Measurements from ENCODE around the gene RNH1.

RNH1 gene

DNA sequence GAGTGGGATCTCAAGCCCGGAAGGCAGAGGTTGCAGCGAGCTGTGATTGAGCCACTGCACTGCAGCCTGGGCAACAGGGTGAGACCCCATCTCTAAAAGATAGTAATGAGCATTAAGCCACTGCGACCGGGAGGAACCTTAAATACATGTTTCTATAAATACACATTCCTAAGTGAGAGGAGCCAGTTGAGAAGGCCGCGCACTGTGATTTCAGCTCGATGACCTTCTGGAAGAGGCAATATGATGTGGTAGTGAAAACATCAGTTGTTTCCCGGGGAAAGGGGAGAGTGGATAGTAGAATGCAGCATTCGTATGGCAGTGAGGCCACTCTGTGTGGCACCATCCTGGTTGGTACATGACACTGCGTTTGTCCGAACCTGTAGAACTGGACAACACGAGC is 39.0 kb downstream of the RNH1 start:
- no peak overlapping the region for H3K4me3 ChIP-seq (ENCODE audit: low read depth, low read length)
- no peak for TF ChIP-seq CTCF (IDR thresholded peaks at IDR 0.05; ENCODE audit: low read depth, low read length)
- in situ Hi-C loops (cut with HindIII; ENCODE audit: low sequenced_read_pairs), result no loop called here
- DNase-seq (ENCODE audit: low read depth, low spot score), result no peak

- DNase-seq (ENCODE audit: low read depth, low spot score), result no peak
- no peak for TF ChIP-seq CTCF (IDR thresholded peaks at IDR 0.05; ENCODE audit: low read depth, low read length)
- no peak overlapping the region for H3K4me3 ChIP-seq (ENCODE audit: low read depth, low read length)
- in situ Hi-C loops (cut with HindIII; ENCODE audit: low sequenced_read_pairs), result no loop called here
Observed at GRCh38 chr11:465896-466530, 41.0 kb downstream of the RNH1 start.

- no peak overlapping the region for H3K4me3 ChIP-seq (ENCODE audit: low read depth, low read length)
- in situ Hi-C loops (cut with HindIII; ENCODE audit: low sequenced_read_pairs), result no loop called here
- DNase-seq (ENCODE audit: low read depth, low spot score), result no peak
- no peak for TF ChIP-seq CTCF (IDR thresholded peaks at IDR 0.05; ENCODE audit: low read depth, low read length)
Observed at GRCh38 chr11:464316-464715, 42.7 kb downstream of the RNH1 start.

DNA sequence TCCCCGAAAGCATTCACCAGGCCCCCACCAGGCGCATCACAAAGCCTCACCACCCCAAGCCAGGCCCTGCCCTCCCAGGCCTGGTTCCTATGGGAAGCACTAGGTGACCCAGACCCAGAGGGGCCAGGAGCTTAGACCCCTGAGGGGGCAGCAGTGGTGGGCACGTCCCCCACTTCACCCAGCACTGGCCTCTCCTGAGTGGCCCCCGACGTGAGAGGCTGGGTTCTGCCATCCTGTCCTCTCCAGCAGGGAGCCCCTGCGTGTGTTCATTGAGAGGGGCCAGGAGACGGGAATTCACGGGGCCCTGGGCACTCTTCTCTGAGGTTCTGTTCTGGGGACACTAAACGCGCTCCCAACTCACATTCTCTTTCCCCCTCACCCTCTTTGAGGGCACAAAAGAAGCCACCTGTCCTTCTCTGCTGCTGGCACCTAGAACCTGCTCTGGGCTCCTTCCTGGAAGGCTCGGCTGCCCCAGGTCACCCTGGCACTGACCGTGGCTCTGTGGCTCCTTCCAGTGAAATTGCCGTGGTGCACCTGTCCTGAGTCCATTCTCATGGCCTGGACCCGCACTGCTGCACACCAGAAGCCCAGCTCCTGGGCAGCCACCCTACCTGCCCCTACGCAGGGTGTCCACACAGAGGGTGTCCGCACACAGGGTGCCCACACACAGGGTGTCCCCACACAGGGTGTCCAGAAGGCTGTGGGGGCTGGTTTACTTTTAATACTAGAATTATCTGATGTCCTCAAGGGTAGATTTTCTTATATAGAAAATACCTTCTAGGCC is 44.7 kb downstream of the RNH1 start:
- TF ChIP-seq CTCF (IDR thresholded peaks at IDR 0.05; ENCODE audit: low read depth, low read length), result no peak
- DNase-seq (ENCODE audit: low read depth, low spot score), result no peak
- in situ Hi-C loops (cut with HindIII; ENCODE audit: low sequenced_read_pairs), result no loop called here
- H3K4me3 ChIP-seq (ENCODE audit: low read depth, low read length), result no peak overlapping the region

GRCh38 chr11:461626-462025 is 45.4 kb downstream of the RNH1 start:
- no peak for TF ChIP-seq CTCF (IDR thresholded peaks at IDR 0.05; ENCODE audit: low read depth, low read length)
- in situ Hi-C loops (cut with HindIII; ENCODE audit: low sequenced_read_pairs), result no loop called here
- H3K4me3 ChIP-seq (ENCODE audit: low read depth, low read length), result no peak overlapping the region
- no peak for DNase-seq (ENCODE audit: low read depth, low spot score)

- no peak overlapping the region for H3K4me3 ChIP-seq (ENCODE audit: low read depth, low read length)
- DNase-seq (ENCODE audit: low read depth, low spot score), result peak; percentile 10
- TF ChIP-seq CTCF (IDR thresholded peaks at IDR 0.05; ENCODE audit: low read depth, low read length), result no peak
- in situ Hi-C loops (cut with HindIII; ENCODE audit: low sequenced_read_pairs), result no loop called here
Observed at GRCh38 chr11:460331-461199, 46.5 kb downstream of the RNH1 start.

Measured in astrocyte of the spinal cord (primary cell).